ENCODE results near the gene RAB36.

GRCh38 chr22:23197836-23198235, 52.6 kb downstream of the RAB36 start:
- no peak for TF ChIP-seq ZNF274 (IDR thresholded peaks at IDR 0.05; ENCODE audit: low read depth, low read length)
- no peak for TF ChIP-seq YY1 (IDR thresholded peaks at IDR 0.05; ENCODE audit: insufficient read depth, insufficient read length)

Data from NT2/D1 (cell line).